NCI-H446 treated with DMSO at 0.1 percent for 48 hours (cell line): ENCODE results near the gene ST6GALNAC5.
"Not testable (repeated sequence)": the region's sequence is repeated elsewhere in the genome, so short reads cannot be mapped to it uniquely, and the experiment has no call there.

Experiments
- DNase-seq: peaks from one replicate; lab custom pipeline; 2025; lab: John Stamatoyannopoulos, UW

The ST6GALNAC5 gene

GRCh38 chr1:76867342-76868130 lies at the start of gene ST6GALNAC5:
Gene ST6GALNAC5, plus strand, starts transcription at chr1:76867480.
- DNase-seq = peak; percentile 54

GRCh38 chr1:76820028-76820427 lies 47.3 kb upstream of the ST6GALNAC5 start:
- DNase-seq = no peak

GRCh38 chr1:76822961-76823360 lies 44.3 kb upstream of the ST6GALNAC5 start:
- DNase-seq = not testable (repeated sequence)

GRCh38 chr1:76824106-76824505 lies 43.2 kb upstream of the ST6GALNAC5 start:
- DNase-seq = no peak

GRCh38 chr1:76826072-76826845 lies 41.0 kb upstream of the ST6GALNAC5 start:
- DNase-seq = no peak

GRCh38 chr1:76827066-76827465 lies 40.2 kb upstream of the ST6GALNAC5 start:
- DNase-seq = no peak

- no peak for DNase-seq
These were observed 36.9 kb upstream of the ST6GALNAC5 start for GRCh38 chr1:76830373-76830772.

- no peak for DNase-seq
These were observed 34.8 kb upstream of the ST6GALNAC5 start for GRCh38 chr1:76832521-76832920.

GRCh38 chr1:76833151-76833550 lies 34.1 kb upstream of the ST6GALNAC5 start:
- no peak for DNase-seq

- DNase-seq = no peak
These were observed 33.4 kb upstream of the ST6GALNAC5 start for GRCh38 chr1:76833856-76834255.

GRCh38 chr1:76835203-76835602 lies 32.1 kb upstream of the ST6GALNAC5 start:
- DNase-seq = no peak

GRCh38 chr1:76840278-76840677 lies 27.0 kb upstream of the ST6GALNAC5 start:
- no peak for DNase-seq

- no peak for DNase-seq
These were observed 25.8 kb upstream of the ST6GALNAC5 start for GRCh38 chr1:76841460-76841859.

GRCh38 chr1:76843821-76844464 lies 23.3 kb upstream of the ST6GALNAC5 start:
- no peak for DNase-seq

GRCh38 chr1:76854255-76854654 lies 13.0 kb upstream of the ST6GALNAC5 start:
- no peak for DNase-seq

GRCh38 chr1:76856104-76856503 lies 11.2 kb upstream of the ST6GALNAC5 start:
- no peak for DNase-seq

- no peak for DNase-seq
These were observed 10.1 kb upstream of the ST6GALNAC5 start for GRCh38 chr1:76857138-76857537.

- DNase-seq = no peak
These were observed 9.3 kb upstream of the ST6GALNAC5 start for GRCh38 chr1:76857973-76858372.

GRCh38 chr1:76861149-76861548 lies 6.1 kb upstream of the ST6GALNAC5 start:
- DNase-seq = no peak

- no peak for DNase-seq
These were observed 4.8 kb upstream of the ST6GALNAC5 start for GRCh38 chr1:76862447-76862846.

GRCh38 chr1:76864383-76864782 lies 2.9 kb upstream of the ST6GALNAC5 start:
- no peak for DNase-seq

GRCh38 chr1:76865696-76866286 lies 1.5 kb upstream of the ST6GALNAC5 start:
- peak; percentile 78 for DNase-seq
